ENCODE measurements around the gene ARHGEF3. TPM values are rescaled to one million over a fixed set of nuclear protein-coding genes. Genes with fewer than 3 reads are reported as not detected.

ARHGEF3 gene
- total RNA-seq, 1 donor = 21.7 TPM

DNA sequence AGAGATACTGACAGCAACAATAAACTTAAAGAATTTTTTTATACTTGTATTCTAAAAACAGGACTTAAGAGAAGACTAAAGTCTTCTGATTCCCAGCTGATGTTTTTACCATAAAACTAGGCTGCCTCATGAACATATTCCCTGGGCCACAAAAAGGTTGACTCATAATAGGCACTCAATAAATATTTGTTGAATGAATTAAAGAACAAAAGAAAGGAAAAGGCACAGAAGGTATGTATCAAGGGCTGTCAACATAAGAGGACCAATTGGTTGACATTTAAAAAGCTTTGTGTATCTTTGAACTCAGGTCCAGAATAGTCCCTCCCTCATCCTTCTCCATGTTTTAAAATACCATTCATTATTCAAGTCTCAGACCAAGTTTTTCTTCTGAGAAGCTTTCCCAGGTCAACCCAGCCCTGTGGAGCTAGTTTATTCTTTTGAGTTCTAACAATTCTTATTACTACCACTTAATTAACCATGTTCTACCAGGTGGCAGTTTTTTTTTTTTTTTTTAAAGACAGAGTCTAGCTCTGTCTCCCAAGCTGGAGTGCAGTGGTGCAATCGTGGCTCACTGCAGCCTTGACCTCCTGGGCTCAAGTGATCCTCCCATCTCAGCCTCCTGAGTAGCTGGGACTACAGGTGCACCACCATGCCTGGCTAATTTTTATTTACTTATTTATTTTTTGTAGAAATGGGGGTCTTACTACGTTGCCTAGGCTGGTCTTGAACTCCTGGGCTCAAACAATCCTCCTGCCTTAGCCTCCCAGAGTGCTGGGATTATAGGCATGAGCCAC, 17.5 kb upstream of the ARHGEF3 start:
- Histone ChIP-seq H4K20me1 (ENCODE audit: insufficient read depth, low read length) (no peaks in the 10 kb centered on the region), H3K36me3 (ENCODE audit: insufficient read depth, low read length) (no peaks in the 10 kb centered on the region), H3K79me2 (ENCODE audit: insufficient read depth, low read length) (no peaks in the 10 kb centered on the region), H2AFZ (ENCODE audit: low read length) (no peak overlapping the region), H3K9me3 (ENCODE audit: low read depth, low read length) (no peaks in the 10 kb centered on the region), H3K27ac (ENCODE audit: low read depth, low read length) (no peak overlapping the region), H3K4me2 (ENCODE audit: insufficient read depth, low read length) (no peak overlapping the region), H3K4me3 (ENCODE audit: insufficient read depth, low read length) (no peak overlapping the region), H3K4me1 (ENCODE audit: insufficient read depth, low read length) (no peaks in the 10 kb centered on the region), H3K27me3 (ENCODE audit: insufficient read depth, low read length) (peaks cover 18% of the 10 kb centered on the region)
- DNase-seq (ENCODE audit: insufficient read length, low spot score, missing footprints) = no peak
- TF ChIP-seq, protein P1, sequence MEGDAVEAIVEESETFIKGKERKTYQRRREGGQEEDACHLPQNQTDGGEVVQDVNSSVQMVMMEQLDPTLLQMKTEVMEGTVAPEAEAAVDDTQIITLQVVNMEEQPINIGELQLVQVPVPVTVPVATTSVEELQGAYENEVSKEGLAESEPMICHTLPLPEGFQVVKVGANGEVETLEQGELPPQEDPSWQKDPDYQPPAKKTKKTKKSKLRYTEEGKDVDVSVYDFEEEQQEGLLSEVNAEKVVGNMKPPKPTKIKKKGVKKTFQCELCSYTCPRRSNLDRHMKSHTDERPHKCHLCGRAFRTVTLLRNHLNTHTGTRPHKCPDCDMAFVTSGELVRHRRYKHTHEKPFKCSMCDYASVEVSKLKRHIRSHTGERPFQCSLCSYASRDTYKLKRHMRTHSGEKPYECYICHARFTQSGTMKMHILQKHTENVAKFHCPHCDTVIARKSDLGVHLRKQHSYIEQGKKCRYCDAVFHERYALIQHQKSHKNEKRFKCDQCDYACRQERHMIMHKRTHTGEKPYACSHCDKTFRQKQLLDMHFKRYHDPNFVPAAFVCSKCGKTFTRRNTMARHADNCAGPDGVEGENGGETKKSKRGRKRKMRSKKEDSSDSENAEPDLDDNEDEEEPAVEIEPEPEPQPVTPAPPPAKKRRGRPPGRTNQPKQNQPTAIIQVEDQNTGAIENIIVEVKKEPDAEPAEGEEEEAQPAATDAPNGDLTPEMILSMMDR (IDR thresholded peaks at IDR 0.05; ENCODE audit: extremely low read depth, low read depth, low read length) = no peak

DNA sequence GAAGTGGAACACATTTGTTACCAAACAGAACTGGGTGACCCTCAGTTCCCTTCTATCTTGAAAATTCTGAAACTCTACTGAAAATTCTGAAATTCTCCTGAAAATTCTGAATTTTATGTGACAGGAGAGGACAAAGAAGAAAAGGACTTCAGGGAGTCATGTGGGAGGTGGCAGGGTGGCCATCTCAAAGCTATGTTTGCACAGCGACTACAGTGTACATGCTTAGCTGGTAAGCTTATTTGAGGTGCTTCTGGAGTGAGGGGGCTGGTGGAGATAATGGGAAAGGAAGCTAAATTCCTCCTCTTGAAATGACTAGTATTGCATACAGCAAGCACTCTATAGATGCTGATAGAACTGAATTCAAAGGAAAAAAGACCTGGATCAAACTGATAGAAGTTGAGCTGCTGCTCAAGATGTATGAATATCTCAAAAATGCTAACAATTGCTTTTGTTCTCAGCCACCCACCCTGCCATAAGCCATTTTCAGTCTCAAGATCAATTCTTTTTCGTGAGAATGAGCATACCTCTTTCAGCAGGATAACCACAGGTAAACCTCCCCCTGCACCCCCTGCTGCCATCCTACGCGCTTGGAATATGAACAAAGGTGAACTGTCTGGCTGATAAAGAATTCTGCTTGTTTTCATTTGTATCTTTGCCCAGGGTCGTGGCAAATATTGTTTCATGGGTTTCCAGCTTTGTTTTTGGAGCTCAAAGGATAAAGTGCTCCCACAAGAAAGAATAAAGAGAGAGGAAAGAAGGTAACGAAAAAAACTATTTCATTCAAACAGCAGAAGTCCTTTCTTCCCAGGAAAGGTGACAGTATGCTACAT, 16.6 kb upstream of the ARHGEF3 start:
- no peak overlapping the region for H3K4me2 ChIP-seq (ENCODE audit: insufficient read depth, low read length)
- no peaks in the 10 kb centered on the region for H3K9me3 ChIP-seq (ENCODE audit: low read depth, low read length)
- TF ChIP-seq, protein P1 (IDR thresholded peaks at IDR 0.05; ENCODE audit: extremely low read depth, low read depth, low read length) = no peak
- H3K4me3 ChIP-seq (ENCODE audit: insufficient read depth, low read length) = no peak overlapping the region
- H4K20me1 ChIP-seq (ENCODE audit: insufficient read depth, low read length) = no peaks in the 10 kb centered on the region
- H3K36me3 ChIP-seq (ENCODE audit: insufficient read depth, low read length) = no peaks in the 10 kb centered on the region
- H3K27ac ChIP-seq (ENCODE audit: low read depth, low read length) = no peak overlapping the region
- peaks cover 18% of the 10 kb centered on the region for H3K27me3 ChIP-seq (ENCODE audit: insufficient read depth, low read length)
- H3K4me1 ChIP-seq (ENCODE audit: insufficient read depth, low read length) = peaks cover 2% of the 10 kb centered on the region
- H3K79me2 ChIP-seq (ENCODE audit: insufficient read depth, low read length) = no peaks in the 10 kb centered on the region
- H2AFZ ChIP-seq (ENCODE audit: low read length) = no peak overlapping the region
- DNase-seq (ENCODE audit: insufficient read length, low spot score, missing footprints) = no peak

DNA sequence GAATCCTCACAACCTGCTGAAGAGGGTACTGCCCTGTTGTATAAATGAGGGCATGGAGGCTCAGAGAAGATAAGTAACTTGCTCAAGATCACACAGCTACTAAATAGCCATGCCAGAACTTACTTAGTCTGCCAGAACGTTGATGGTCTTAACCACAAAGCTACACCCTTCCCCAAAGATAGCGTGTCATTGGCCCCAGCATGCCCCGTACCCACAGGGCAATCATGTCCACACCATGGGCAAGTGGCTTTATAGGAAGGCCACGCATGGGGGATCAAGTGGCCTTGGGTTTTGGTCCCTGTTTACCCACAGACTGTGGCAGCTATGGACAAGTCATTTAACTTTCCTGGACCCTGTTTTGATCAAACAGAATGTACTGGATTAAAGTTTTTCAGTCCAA, 15.9 kb upstream of the ARHGEF3 start:
- H3K79me2 ChIP-seq (ENCODE audit: insufficient read depth, low read length) = no peaks in the 10 kb centered on the region
- H3K4me1 ChIP-seq (ENCODE audit: insufficient read depth, low read length) = peaks cover 7% of the 10 kb centered on the region
- H3K27ac ChIP-seq (ENCODE audit: low read depth, low read length) = no peak overlapping the region
- no peak overlapping the region for H3K4me2 ChIP-seq (ENCODE audit: insufficient read depth, low read length)
- no peaks in the 10 kb centered on the region for H3K9me3 ChIP-seq (ENCODE audit: low read depth, low read length)
- peaks cover 18% of the 10 kb centered on the region for H3K27me3 ChIP-seq (ENCODE audit: insufficient read depth, low read length)
- no peaks in the 10 kb centered on the region for H4K20me1 ChIP-seq (ENCODE audit: insufficient read depth, low read length)
- H3K36me3 ChIP-seq (ENCODE audit: insufficient read depth, low read length) = no peaks in the 10 kb centered on the region
- TF ChIP-seq, protein P1 (IDR thresholded peaks at IDR 0.05; ENCODE audit: extremely low read depth, low read depth, low read length) = no peak
- DNase-seq (ENCODE audit: insufficient read length, low spot score, missing footprints) = no peak
- H2AFZ ChIP-seq (ENCODE audit: low read length) = no peak overlapping the region
- H3K4me3 ChIP-seq (ENCODE audit: insufficient read depth, low read length) = no peak overlapping the region

DNA sequence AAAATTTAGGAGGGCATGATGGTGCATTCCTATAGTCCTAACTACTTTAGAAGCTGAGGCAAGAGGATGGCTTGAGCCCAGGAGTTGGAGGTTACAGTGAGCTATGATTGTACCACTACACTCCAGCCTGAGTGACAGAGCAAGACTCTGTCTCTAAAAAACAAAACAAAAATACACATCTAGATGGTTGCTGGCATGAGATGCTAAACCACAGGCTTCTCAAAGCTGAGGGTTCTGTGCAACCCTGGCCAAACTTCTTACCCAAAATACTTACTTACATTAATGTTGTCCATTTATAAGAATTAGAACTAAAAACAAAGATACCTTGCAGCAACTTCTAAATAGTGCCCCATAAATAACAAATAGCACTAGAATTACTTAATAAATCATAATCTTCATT, 14.3 kb upstream of the ARHGEF3 start:
- H3K9me3 ChIP-seq (ENCODE audit: low read depth, low read length) = no peaks in the 10 kb centered on the region
- no peaks in the 10 kb centered on the region for H4K20me1 ChIP-seq (ENCODE audit: insufficient read depth, low read length)
- H3K4me2 ChIP-seq (ENCODE audit: insufficient read depth, low read length) = no peak overlapping the region
- H3K27me3 ChIP-seq (ENCODE audit: insufficient read depth, low read length) = peaks cover 22% of the 10 kb centered on the region
- no peak overlapping the region for H3K4me3 ChIP-seq (ENCODE audit: insufficient read depth, low read length)
- no peaks in the 10 kb centered on the region for H3K79me2 ChIP-seq (ENCODE audit: insufficient read depth, low read length)
- no peaks in the 10 kb centered on the region for H3K36me3 ChIP-seq (ENCODE audit: insufficient read depth, low read length)
- TF ChIP-seq, protein P1 (IDR thresholded peaks at IDR 0.05; ENCODE audit: extremely low read depth, low read depth, low read length) = no peak
- no peak for DNase-seq (ENCODE audit: insufficient read length, low spot score, missing footprints)
- no peak overlapping the region for H3K27ac ChIP-seq (ENCODE audit: low read depth, low read length)
- H3K4me1 ChIP-seq (ENCODE audit: insufficient read depth, low read length) = peaks cover 7% of the 10 kb centered on the region
- H2AFZ ChIP-seq (ENCODE audit: low read length) = no peak overlapping the region

All from osteoblast (primary cell).